Smooth muscle cell (in vitro differentiated cells): ENCODE results near the gene CNNM4. TPM values are rescaled to one million over a fixed set of nuclear protein-coding genes. Genes with fewer than 3 reads are reported as not detected.

ENCODE experiments used
- DNase-seq: peaks from one replicate; lab custom pipeline; 2025; ENCODE audit not compliant: unreplicated experiment; lab: John Stamatoyannopoulos, UW
- H2AFZ ChIP-seq: fragments of 200-600 bp; sonication (generic); 2 replicates; pipeline ENCODE4 v1.6.0; 2016; ENCODE audit warnings: antibody characterized with exemption, low read depth, mild to moderate bottlenecking
- H3F3A ChIP-seq: fragments of 200-600 bp; sonication (generic); 2 replicates; pipeline ENCODE4 v1.6.0; 2017; ENCODE audit warnings: antibody characterized with exemption, low read depth
- H3K27ac ChIP-seq: fragments of 200-600 bp; sonication (generic); 2 replicates; pipeline ENCODE4 v1.5.1; 2016; ENCODE audit warnings: low read depth, mild to moderate bottlenecking
- H3K27me3 ChIP-seq: fragments of 200-600 bp; sonication (generic); 2 replicates; pipeline ENCODE4 v1.6.1; 2016; ENCODE audit warnings: low read depth, mild to moderate bottlenecking
- H3K36me3 ChIP-seq: fragments of 200-600 bp; sonication (generic); 2 replicates; pipeline ENCODE4 v1.5.1; 2016; ENCODE audit warnings: low read depth
- H3K4me1 ChIP-seq: fragments of 200-600 bp; sonication (generic); 2 replicates; pipeline ENCODE4 v1.5.1; 2016; ENCODE audit warnings: low read depth
- H3K4me2 ChIP-seq: fragments of 200-600 bp; sonication (generic); 2 replicates; pipeline ENCODE4 v1.6.0; 2016; ENCODE audit warnings: mild to moderate bottlenecking
- H3K4me3 ChIP-seq: fragments of 200-600 bp; sonication (generic); 2 replicates; pipeline ENCODE4 v1.5.1; 2016; ENCODE audit warnings: mild to moderate bottlenecking
- H3K79me2 ChIP-seq: fragments of 200-600 bp; sonication (generic); 2 replicates; pipeline ENCODE4 v1.6.0; 2016; ENCODE audit warnings: low read depth, mild to moderate bottlenecking
- H3K9ac ChIP-seq: fragments of 200-600 bp; sonication (generic); 2 replicates; pipeline ENCODE4 v1.6.0; 2016; ENCODE audit warnings: low read depth
- H3K9me3 ChIP-seq: fragments of 200-600 bp; sonication (generic); replicated peaks from 2 replicates; pipeline ENCODE4 v1.5.1; 2016; ENCODE audit warnings: low read depth
- H4K20me1 ChIP-seq: fragments of 200-600 bp; sonication (generic); 2 replicates; pipeline ENCODE4 v1.6.0; 2016; ENCODE audit warnings: low read depth
- WGBS: methylation state at CpG from one replicate; pipeline ENCODE4 v1.1.7; 2016; ENCODE audit warnings: low lambda C conversion rate; 5-methylcytosine and 5-hydroxymethylcytosine counted together
- polyA plus RNA-seq: library from polyadenylated mRNA; unstranded; fragments of >200 nt; fragmentation: Nextera tagmentation; extraction: Ambion mirVana; gene quantifications from 2 replicates; pipeline ENCODE4 v1.2.1, GENCODE V29; 2016
- total RNA-seq: library from RNA; depleted of rRNA; stranded (reverse); fragments of >200 nt; gene quantifications from 2 replicates; pipeline ENCODE4 v1.2.3, GENCODE V29; 2014
- TF ChIP-seq, protein P1 (sequence below): fragments of 200-600 bp; sonication (generic); IDR thresholded peaks from 2 replicates; pipeline ENCODE4 v1.5.1; 2017; ENCODE audit warnings: borderline replicate concordance, mild to moderate bottlenecking, antibody characterized with exemption; ENCODE audit not compliant: insufficient read depth, poor library complexity, severe bottlenecking

The CNNM4 gene
- total and polyA plus RNA-seq, 2 experiments from 2014 or later: 7.2 to 10.1 TPM

DNA sequence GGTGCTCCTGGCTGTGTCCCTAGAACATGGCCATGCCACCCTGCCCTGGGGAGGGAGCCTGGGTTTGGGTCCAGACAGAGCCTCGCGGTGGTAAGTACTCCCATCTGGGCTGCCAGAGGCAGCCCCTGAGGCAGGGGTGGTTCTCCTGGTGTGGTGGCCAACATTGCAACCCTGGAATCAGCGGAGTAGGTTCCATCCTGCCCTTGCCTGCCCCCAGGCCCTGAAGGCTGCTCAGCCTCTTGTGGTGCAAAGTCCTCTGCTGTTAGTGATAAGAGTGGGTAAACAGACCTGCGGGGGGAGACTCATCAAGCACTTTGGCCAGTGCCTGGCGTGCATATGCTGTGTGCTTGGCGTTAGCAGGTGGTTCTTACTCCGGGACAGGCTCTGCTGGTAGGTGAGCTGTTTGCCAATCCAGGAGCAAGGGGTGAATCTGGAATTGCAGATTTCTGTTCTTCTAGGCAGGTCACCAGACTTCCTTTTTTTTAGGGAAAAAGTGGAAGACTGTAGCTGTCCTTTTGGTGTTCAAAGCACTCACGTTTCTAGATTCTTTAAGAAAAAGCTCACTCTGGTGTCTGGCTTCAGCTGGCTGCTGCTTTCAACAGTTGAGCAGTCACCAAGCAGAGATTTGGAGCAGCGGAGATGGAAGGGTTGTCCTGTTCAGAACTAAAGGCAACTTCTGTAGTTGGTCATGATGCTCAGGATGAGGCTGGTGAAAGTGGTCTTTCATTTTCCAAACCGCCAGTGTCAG, 58.6 kb downstream of the CNNM4 start:
- WGBS: 77% methylated on average over 10 of the region's 10 CpGs
- Histone ChIP-seq H3K9ac (no peak overlapping the region), H3K36me3 (no peaks in the 10 kb centered on the region), H3K4me2 (no peak overlapping the region), H3K27ac (no peak overlapping the region), H3K79me2 (no peaks in the 10 kb centered on the region), H3K9me3 (no peaks in the 10 kb centered on the region), H3K4me3 (no peak overlapping the region), H3K27me3 (peaks cover 3% of the 10 kb centered on the region), H3F3A (peaks cover 4% of the 10 kb centered on the region), H2AFZ (no peak overlapping the region), H4K20me1 (peaks cover 25% of the 10 kb centered on the region), H3K4me1 (peaks cover 17% of the 10 kb centered on the region)
- DNase-seq: no peak
- TF ChIP-seq, protein P1, sequence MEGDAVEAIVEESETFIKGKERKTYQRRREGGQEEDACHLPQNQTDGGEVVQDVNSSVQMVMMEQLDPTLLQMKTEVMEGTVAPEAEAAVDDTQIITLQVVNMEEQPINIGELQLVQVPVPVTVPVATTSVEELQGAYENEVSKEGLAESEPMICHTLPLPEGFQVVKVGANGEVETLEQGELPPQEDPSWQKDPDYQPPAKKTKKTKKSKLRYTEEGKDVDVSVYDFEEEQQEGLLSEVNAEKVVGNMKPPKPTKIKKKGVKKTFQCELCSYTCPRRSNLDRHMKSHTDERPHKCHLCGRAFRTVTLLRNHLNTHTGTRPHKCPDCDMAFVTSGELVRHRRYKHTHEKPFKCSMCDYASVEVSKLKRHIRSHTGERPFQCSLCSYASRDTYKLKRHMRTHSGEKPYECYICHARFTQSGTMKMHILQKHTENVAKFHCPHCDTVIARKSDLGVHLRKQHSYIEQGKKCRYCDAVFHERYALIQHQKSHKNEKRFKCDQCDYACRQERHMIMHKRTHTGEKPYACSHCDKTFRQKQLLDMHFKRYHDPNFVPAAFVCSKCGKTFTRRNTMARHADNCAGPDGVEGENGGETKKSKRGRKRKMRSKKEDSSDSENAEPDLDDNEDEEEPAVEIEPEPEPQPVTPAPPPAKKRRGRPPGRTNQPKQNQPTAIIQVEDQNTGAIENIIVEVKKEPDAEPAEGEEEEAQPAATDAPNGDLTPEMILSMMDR: no peak

DNA sequence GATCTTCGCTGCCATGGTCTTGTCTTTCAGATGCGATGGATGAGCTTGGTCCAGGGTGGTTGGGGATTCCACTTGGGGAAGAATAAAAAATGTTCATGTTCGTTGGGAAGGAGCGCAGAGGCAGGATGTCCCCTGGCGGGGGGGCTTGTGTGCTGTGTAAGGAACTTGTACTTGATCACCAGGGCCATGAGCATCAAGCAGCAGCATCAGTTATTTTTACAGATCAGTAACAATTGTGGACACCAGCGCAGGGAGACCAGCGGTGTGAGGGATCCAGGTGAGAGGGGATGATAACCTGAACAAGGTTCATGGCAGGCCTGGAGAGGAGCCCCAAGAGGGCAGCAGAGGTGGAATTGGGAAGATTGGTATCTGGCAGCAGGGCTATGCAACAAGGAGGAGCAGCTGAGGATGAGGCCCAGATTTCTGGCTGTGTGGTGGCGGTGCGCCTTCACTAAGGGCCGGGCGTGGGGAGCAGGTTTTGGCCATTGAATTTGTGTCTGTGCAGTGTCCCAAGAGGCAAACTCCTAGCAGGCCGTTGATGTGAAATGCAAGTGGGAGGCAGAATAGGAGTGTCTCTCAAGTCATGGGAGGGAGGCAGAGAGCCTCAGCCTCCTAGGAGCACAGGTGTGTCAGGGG, 59.3 kb downstream of the CNNM4 start:
- no peaks in the 10 kb centered on the region for H3K79me2 ChIP-seq
- H3K9me3 ChIP-seq: no peaks in the 10 kb centered on the region
- DNase-seq: no peak
- no peak overlapping the region for H2AFZ ChIP-seq
- peaks cover 17% of the 10 kb centered on the region for H3K4me1 ChIP-seq
- no peak overlapping the region for H3K4me2 ChIP-seq
- 94% methylated on average over 12 of the region's 12 CpGs for WGBS
- peaks cover 4% of the 10 kb centered on the region for H3F3A ChIP-seq
- no peak overlapping the region for H3K9ac ChIP-seq
- H3K27me3 ChIP-seq: peaks cover 3% of the 10 kb centered on the region
- no peaks in the 10 kb centered on the region for H3K36me3 ChIP-seq
- TF ChIP-seq, protein P1: no peak
- no peak overlapping the region for H3K4me3 ChIP-seq
- no peak overlapping the region for H3K27ac ChIP-seq
- peaks cover 25% of the 10 kb centered on the region for H4K20me1 ChIP-seq

DNA sequence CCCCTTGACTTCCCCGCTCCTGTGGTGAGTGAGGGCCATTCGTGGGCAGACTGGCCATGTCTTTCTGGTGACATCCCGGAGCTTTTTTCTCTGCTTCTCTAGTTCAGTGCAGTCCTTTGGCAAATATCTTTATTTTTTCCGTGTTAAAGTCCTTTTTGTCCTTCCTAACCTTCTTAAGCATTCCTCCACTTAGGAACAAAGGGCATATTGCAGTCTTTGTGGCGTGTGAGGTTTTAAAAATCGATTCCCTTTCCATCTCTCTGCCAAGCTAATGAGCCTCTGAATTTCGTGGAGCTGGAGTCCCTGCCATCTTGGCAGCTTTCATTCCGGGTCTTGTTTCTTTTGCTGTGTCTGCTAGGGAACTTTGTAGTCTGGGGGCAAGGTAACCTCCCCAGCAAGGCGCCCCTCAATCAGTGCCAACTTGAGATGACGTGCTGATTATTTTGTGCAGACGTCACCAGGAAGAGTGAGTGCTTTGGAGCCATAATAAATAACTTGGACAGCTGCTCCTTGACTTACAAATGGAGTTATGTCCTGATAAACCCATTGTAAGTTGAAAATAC, 60.5 kb downstream of the CNNM4 start:
- WGBS: 91% methylated on average over 11 of the region's 11 CpGs
- no peak overlapping the region for H3K27ac ChIP-seq
- TF ChIP-seq, protein P1: no peak
- no peak for DNase-seq
- H3K9ac ChIP-seq: no peak overlapping the region
- H3K79me2 ChIP-seq: no peaks in the 10 kb centered on the region
- peaks cover 25% of the 10 kb centered on the region for H4K20me1 ChIP-seq
- no peaks in the 10 kb centered on the region for H3K9me3 ChIP-seq
- no peak overlapping the region for H2AFZ ChIP-seq
- H3K36me3 ChIP-seq: no peaks in the 10 kb centered on the region
- no peak overlapping the region for H3K4me2 ChIP-seq
- no peaks in the 10 kb centered on the region for H3F3A ChIP-seq
- no peak overlapping the region for H3K4me3 ChIP-seq
- H3K4me1 ChIP-seq: peaks cover 17% of the 10 kb centered on the region
- peaks cover 3% of the 10 kb centered on the region for H3K27me3 ChIP-seq
